Peyer's patch (tissue), 4 donors: ENCODE data around the gene ARHGEF19. TPM values are rescaled to one million over a fixed set of nuclear protein-coding genes. Genes with fewer than 3 reads are reported as not detected.

Source experiments
- DNase-seq, 3 donors: peaks; one replicate each; pipeline ENCODE4 v3.0.0-alpha.2; 2017 to 2019
- H3K27ac ChIP-seq, 4 donors: fragments of 200-600 bp; sonication (generic); one replicate each; pipeline ENCODE4 v1.5.1; 2016 to 2019
- H3K27me3 ChIP-seq, 2 donors: fragments of 200-600 bp; sonication (generic); one replicate each; pipeline ENCODE4 v1.5.1; 2019
- H3K36me3 ChIP-seq, 3 donors: fragments of 200-600 bp; sonication (generic); one replicate each; pipeline ENCODE4 v1.5.1; 2016 to 2019
- H3K4me1 ChIP-seq, 4 donors: fragments of 200-600 bp; sonication (generic); one replicate each; pipeline ENCODE4 v1.5.1; 2016 to 2019
- H3K4me3 ChIP-seq, 4 donors: fragments of 200-600 bp; sonication (generic); 1 replicate in 3 of 4; 2 replicates in 1 of 4; pipeline ENCODE4 v1.5.1; 2016 to 2019; ENCODE audit warnings: mild to moderate bottlenecking in 1 of 4
- H3K9me3 ChIP-seq, 4 donors: fragments of 200-600 bp; sonication (generic); one replicate each; pipeline ENCODE4 v1.5.1; 2016 to 2019; ENCODE audit warnings: mild to moderate bottlenecking in 1 of 4
- CTCF ChIP-seq, 6 experiments: fragments of 450-650 bp in 4 of 6; fragments of 200-600 bp in 2 of 6; sonication (generic) in 1 of 6; IDR thresholded peaks; one replicate each; pipeline ENCODE4 v1.5.1; 2017 to 2019; ENCODE audit warnings: antibody characterized with exemption in 6 of 6, mild to moderate bottlenecking in 3 of 6, moderate library complexity in 1 of 6
- POLR2A ChIP-seq, 2 donors: fragments of 450-650 bp; IDR thresholded peaks; one replicate each; pipeline ENCODE4 v1.5.1; 2017; ENCODE audit warnings: antibody characterized with exemption in 2 of 2, mild to moderate bottlenecking in 2 of 2, moderate library complexity in 2 of 2
- total RNA-seq, 4 donors: library from RNA; depleted of rRNA; stranded (reverse); fragments of >200 nt; gene quantifications; one replicate each; pipeline ENCODE4 v1.1.0, GENCODE V29; 2016

ARHGEF19 gene
- total RNA-seq, 4 donors from 2014 or later: 6.0 to 16.5 (median 7.3) TPM

GRCh38 chr1:16232316-16232710, 19.9 kb upstream of the ARHGEF19 start:
- Histone ChIP-seq H3K4me3 (no peak overlapping the region), H3K4me1 (peaks cover 0 to 18% (median 3%) of the 10 kb centered on the region in 4 donors), H3K9me3 (peaks cover 0 to 2% (median 0%) of the 10 kb centered on the region in 4 donors), H3K27ac (no peak overlapping the region), H3K27me3 (no peaks in the 10 kb centered on the region), H3K36me3 (no peaks in the 10 kb centered on the region)
- DNase-seq: no peak
- no peak for TF ChIP-seq CTCF (IDR thresholded peaks at IDR 0.05)
- no peak for TF ChIP-seq POLR2A (IDR thresholded peaks at IDR 0.05)

- H3K4me3 ChIP-seq: no peak overlapping the region
- no peaks in the 10 kb centered on the region for H3K27me3 ChIP-seq
- peak in 1 of 3 donors; percentile 35 for DNase-seq
- TF ChIP-seq CTCF (IDR thresholded peaks at IDR 0.05): no peak
- TF ChIP-seq POLR2A (IDR thresholded peaks at IDR 0.05): no peak
- peaks cover 0 to 22% (median 2%) of the 10 kb centered on the region in 4 donors for H3K4me1 ChIP-seq
- no peaks in the 10 kb centered on the region for H3K36me3 ChIP-seq
- peaks cover 0 to 5% (median 0%) of the 10 kb centered on the region in 4 donors for H3K9me3 ChIP-seq
- H3K27ac ChIP-seq: no peak overlapping the region
Observed at GRCh38 chr1:16231331-16232315, 19.2 kb upstream of the ARHGEF19 start.

GRCh38 chr1:16230744-16231143, 18.3 kb upstream of the ARHGEF19 start:
- peaks cover 0 to 17% (median 0%) of the 10 kb centered on the region in 4 donors for H3K4me1 ChIP-seq
- no peaks in the 10 kb centered on the region for H3K27me3 ChIP-seq
- no peak overlapping the region for H3K4me3 ChIP-seq
- H3K27ac ChIP-seq: no peak overlapping the region
- peak in 1 of 3 donors; percentile 35 for DNase-seq
- TF ChIP-seq POLR2A (IDR thresholded peaks at IDR 0.05) (no peak), CTCF (IDR thresholded peaks at IDR 0.05) (no peak)
- no peaks in the 10 kb centered on the region for H3K36me3 ChIP-seq
- H3K9me3 ChIP-seq: peaks cover 0 to 5% (median 0%) of the 10 kb centered on the region in 4 donors

- no peak overlapping the region for H3K27ac ChIP-seq
- H3K36me3 ChIP-seq: no peaks in the 10 kb centered on the region
- H3K4me3 ChIP-seq: no peak overlapping the region
- peaks cover 0 to 5% (median 0%) of the 10 kb centered on the region in 4 donors for H3K9me3 ChIP-seq
- H3K27me3 ChIP-seq: no peaks in the 10 kb centered on the region
- peaks cover 0 to 15% (median 0%) of the 10 kb centered on the region in 4 donors for H3K4me1 ChIP-seq
- no peak for DNase-seq
- TF ChIP-seq CTCF (IDR thresholded peaks at IDR 0.05): no peak
- TF ChIP-seq POLR2A (IDR thresholded peaks at IDR 0.05): no peak
Observed at GRCh38 chr1:16229976-16230740, 17.7 kb upstream of the ARHGEF19 start.

- TF ChIP-seq CTCF (IDR thresholded peaks at IDR 0.05) (no peak), POLR2A (IDR thresholded peaks at IDR 0.05) (no peak)
- H3K9me3 ChIP-seq: peaks cover 0 to 5% (median 0%) of the 10 kb centered on the region in 4 donors
- no peak overlapping the region for H3K27ac ChIP-seq
- peak overlapping the region in 2 of 4 donors; percentile 23 to 29 for H3K4me3 ChIP-seq
- DNase-seq: peak in 1 of 3 donors; percentile 75
- H3K36me3 ChIP-seq: no peaks in the 10 kb centered on the region
- H3K27me3 ChIP-seq: no peaks in the 10 kb centered on the region
- peaks cover 0 to 15% (median 0%) of the 10 kb centered on the region in 4 donors for H3K4me1 ChIP-seq
Observed at GRCh38 chr1:16226490-16227179, 14.2 kb upstream of the ARHGEF19 start.
